ENCODE measurements around the gene ZFHX3. TPM values are rescaled to one million over a fixed set of nuclear protein-coding genes. Genes with fewer than 3 reads are reported as not detected.

ZFHX3 gene
- polyA plus RNA-seq, 1 donor from 2014 or later: 26.4 TPM

DNA sequence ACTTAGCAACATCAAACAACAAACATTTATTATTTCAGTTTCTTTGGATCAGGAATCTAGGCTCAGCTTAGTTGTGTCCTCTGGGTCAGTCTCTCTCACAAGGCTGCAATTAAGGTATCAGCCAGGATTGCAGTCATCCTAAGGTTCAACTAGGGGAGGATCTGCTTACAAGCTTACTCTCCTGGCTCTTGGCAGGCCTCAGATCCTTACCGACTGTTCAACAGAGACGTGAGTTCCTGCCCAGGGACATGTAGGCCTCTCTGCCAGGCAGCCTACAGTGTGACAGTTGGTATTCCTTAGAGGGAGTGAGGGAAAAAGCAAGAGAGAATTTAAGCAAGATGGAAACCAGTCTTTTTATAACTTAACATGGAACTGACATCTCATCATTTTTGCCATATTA, 294.0 kb downstream of the ZFHX3 start:
- TF ChIP-seq POLR2AphosphoS5 (IDR thresholded peaks at IDR 0.05): no peak
- H2AFZ ChIP-seq (ENCODE audit: low read depth, low read length): no peak overlapping the region
- H3K9ac ChIP-seq (ENCODE audit: low read length): no peak overlapping the region

GRCh38 chr16:72752004-72752695, 295.8 kb downstream of the ZFHX3 start:
- Histone ChIP-seq H3K27ac (ENCODE audit: low read length) (no peak overlapping the region), H3K4me2 (ENCODE audit: low read length) (no peak overlapping the region), H3K79me2 (replicated peaks; ENCODE audit: insufficient read depth, low read length) (no peaks in the 10 kb centered on the region), H3K9ac (ENCODE audit: low read length) (no peak overlapping the region), H2AFZ (ENCODE audit: low read depth, low read length) (no peak overlapping the region), H3K4me3 (ENCODE audit: low read length) (no peak overlapping the region), H3K27me3 (ENCODE audit: insufficient read depth, low read depth, low read length) (no peaks in the 10 kb centered on the region), H3K9me3 (ENCODE audit: low read length) (no peaks in the 10 kb centered on the region), H3K9me2 (ENCODE audit: insufficient read depth, low read length) (no peaks in the 10 kb centered on the region), H3K36me3 (ENCODE audit: insufficient read depth, low read length) (no peaks in the 10 kb centered on the region), H4K20me1 (ENCODE audit: insufficient read depth) (no peaks in the 10 kb centered on the region), H3F3A (ENCODE audit: insufficient read depth, low read length, poor library complexity, severe bottlenecking) (no peaks in the 10 kb centered on the region)
- TF ChIP-seq MXI1 (conservative IDR thresholded peaks at IDR 0.05; ENCODE audit: poor library complexity, severe bottlenecking) (no peak), TAF1 (IDR thresholded peaks at IDR 0.05; ENCODE audit: low read depth) (no peak), SMC3 (conservative IDR thresholded peaks at IDR 0.05; ENCODE audit: poor library complexity) (no peak), EZH2 (IDR thresholded peaks at IDR 0.05; ENCODE audit: borderline replicate concordance, insufficient read depth, low read length, poor library complexity, severe bottlenecking) (no peak), EP300 (conservative IDR thresholded peaks at IDR 0.05; ENCODE audit: poor library complexity, severe bottlenecking) (no peak), POLR2AphosphoS5 (IDR thresholded peaks at IDR 0.05) (no peak), RAD21 (conservative IDR thresholded peaks at IDR 0.05) (no peak)
- TF ChIP-seq, protein P1, sequence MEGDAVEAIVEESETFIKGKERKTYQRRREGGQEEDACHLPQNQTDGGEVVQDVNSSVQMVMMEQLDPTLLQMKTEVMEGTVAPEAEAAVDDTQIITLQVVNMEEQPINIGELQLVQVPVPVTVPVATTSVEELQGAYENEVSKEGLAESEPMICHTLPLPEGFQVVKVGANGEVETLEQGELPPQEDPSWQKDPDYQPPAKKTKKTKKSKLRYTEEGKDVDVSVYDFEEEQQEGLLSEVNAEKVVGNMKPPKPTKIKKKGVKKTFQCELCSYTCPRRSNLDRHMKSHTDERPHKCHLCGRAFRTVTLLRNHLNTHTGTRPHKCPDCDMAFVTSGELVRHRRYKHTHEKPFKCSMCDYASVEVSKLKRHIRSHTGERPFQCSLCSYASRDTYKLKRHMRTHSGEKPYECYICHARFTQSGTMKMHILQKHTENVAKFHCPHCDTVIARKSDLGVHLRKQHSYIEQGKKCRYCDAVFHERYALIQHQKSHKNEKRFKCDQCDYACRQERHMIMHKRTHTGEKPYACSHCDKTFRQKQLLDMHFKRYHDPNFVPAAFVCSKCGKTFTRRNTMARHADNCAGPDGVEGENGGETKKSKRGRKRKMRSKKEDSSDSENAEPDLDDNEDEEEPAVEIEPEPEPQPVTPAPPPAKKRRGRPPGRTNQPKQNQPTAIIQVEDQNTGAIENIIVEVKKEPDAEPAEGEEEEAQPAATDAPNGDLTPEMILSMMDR (IDR thresholded peaks at IDR 0.05; ENCODE audit: poor library complexity, severe bottlenecking): no peak
- TF ChIP-seq, protein P2, sequence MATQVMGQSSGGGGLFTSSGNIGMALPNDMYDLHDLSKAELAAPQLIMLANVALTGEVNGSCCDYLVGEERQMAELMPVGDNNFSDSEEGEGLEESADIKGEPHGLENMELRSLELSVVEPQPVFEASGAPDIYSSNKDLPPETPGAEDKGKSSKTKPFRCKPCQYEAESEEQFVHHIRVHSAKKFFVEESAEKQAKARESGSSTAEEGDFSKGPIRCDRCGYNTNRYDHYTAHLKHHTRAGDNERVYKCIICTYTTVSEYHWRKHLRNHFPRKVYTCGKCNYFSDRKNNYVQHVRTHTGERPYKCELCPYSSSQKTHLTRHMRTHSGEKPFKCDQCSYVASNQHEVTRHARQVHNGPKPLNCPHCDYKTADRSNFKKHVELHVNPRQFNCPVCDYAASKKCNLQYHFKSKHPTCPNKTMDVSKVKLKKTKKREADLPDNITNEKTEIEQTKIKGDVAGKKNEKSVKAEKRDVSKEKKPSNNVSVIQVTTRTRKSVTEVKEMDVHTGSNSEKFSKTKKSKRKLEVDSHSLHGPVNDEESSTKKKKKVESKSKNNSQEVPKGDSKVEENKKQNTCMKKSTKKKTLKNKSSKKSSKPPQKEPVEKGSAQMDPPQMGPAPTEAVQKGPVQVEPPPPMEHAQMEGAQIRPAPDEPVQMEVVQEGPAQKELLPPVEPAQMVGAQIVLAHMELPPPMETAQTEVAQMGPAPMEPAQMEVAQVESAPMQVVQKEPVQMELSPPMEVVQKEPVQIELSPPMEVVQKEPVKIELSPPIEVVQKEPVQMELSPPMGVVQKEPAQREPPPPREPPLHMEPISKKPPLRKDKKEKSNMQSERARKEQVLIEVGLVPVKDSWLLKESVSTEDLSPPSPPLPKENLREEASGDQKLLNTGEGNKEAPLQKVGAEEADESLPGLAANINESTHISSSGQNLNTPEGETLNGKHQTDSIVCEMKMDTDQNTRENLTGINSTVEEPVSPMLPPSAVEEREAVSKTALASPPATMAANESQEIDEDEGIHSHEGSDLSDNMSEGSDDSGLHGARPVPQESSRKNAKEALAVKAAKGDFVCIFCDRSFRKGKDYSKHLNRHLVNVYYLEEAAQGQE (IDR thresholded peaks at IDR 0.05; ENCODE audit: borderline replicate concordance): no peak

More for the DNA sequence above, 294.0 kb downstream of the ZFHX3 start:
- no peak overlapping the region for H3K27ac ChIP-seq (ENCODE audit: low read length)
- no peaks in the 10 kb centered on the region for H3F3A ChIP-seq (ENCODE audit: insufficient read depth, low read length, poor library complexity, severe bottlenecking)
- H3K4me2 ChIP-seq (ENCODE audit: low read length): no peak overlapping the region
- H3K27me3 ChIP-seq (ENCODE audit: insufficient read depth, low read depth, low read length): no peaks in the 10 kb centered on the region
- no peaks in the 10 kb centered on the region for H3K36me3 ChIP-seq (ENCODE audit: insufficient read depth, low read length)
- no peaks in the 10 kb centered on the region for H3K79me2 ChIP-seq (replicated peaks; ENCODE audit: insufficient read depth, low read length)
- H3K4me3 ChIP-seq (ENCODE audit: low read length): no peak overlapping the region
- H4K20me1 ChIP-seq (ENCODE audit: insufficient read depth): no peaks in the 10 kb centered on the region
- H3K9me3 ChIP-seq (ENCODE audit: low read length): no peaks in the 10 kb centered on the region
- no peaks in the 10 kb centered on the region for H3K9me2 ChIP-seq (ENCODE audit: insufficient read depth, low read length)

Data from neural cell (in vitro differentiated cells).